ENCODE data around the gene AFF3.

- TF ChIP-seq EZH2 (IDR thresholded peaks at IDR 0.05; ENCODE audit: borderline replicate concordance, low read length) = no peak
- no peak for TF ChIP-seq CTCF (IDR thresholded peaks at IDR 0.05; ENCODE audit: low read length)
Observed at GRCh38 chr2:100052650-100053049, 89.7 kb downstream of the AFF3 start.

All from OCI-LY1 (cell line).